Omental fat pad (tissue), 4 donors: ENCODE data around the gene SHB. TPM values are rescaled to one million over a fixed set of nuclear protein-coding genes. Genes with fewer than 3 reads are reported as not detected.

ENCODE experiments used
- ATAC-seq: fragments of 150-250 bp; one replicate; pipeline ENCODE4 v1.9.1; 2016; ENCODE audit warnings: mild to moderate bottlenecking, moderate library complexity; ENCODE audit not compliant: low FRiP score
- DNase-seq: peaks from one replicate; pipeline ENCODE4 v3.0.0-alpha.2; 2019; ENCODE audit warnings: low spot score
- total RNA-seq, 4 donors: library from RNA; depleted of rRNA; stranded (reverse); fragments of >200 nt; gene quantifications; one replicate each; pipeline ENCODE4 v1.1.0, GENCODE V29; 2016
- TF ChIP-seq, protein P1 (sequence below), 3 donors: fragments of 450-650 bp; IDR thresholded peaks; one replicate each; pipeline ENCODE4 v1.5.1; 2016 to 2017; ENCODE audit warnings: antibody characterized with exemption in 3 of 3, mild to moderate bottlenecking in 3 of 3, moderate library complexity in 2 of 3

The SHB gene
- total RNA-seq, 4 donors from 2014 or later, result 10.4 to 61.6 (median 20.7) TPM

- DNase-seq (no peak), ATAC-seq (no peak)
- TF ChIP-seq, protein P1, sequence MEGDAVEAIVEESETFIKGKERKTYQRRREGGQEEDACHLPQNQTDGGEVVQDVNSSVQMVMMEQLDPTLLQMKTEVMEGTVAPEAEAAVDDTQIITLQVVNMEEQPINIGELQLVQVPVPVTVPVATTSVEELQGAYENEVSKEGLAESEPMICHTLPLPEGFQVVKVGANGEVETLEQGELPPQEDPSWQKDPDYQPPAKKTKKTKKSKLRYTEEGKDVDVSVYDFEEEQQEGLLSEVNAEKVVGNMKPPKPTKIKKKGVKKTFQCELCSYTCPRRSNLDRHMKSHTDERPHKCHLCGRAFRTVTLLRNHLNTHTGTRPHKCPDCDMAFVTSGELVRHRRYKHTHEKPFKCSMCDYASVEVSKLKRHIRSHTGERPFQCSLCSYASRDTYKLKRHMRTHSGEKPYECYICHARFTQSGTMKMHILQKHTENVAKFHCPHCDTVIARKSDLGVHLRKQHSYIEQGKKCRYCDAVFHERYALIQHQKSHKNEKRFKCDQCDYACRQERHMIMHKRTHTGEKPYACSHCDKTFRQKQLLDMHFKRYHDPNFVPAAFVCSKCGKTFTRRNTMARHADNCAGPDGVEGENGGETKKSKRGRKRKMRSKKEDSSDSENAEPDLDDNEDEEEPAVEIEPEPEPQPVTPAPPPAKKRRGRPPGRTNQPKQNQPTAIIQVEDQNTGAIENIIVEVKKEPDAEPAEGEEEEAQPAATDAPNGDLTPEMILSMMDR (IDR thresholded peaks at IDR 0.05), result no peak
These were observed 145.1 kb downstream of the SHB start for GRCh38 chr9:37923796-37924427.

- TF ChIP-seq, protein P1 (IDR thresholded peaks at IDR 0.05), result no peak
- DNase-seq (no peak), ATAC-seq (no peak)
These were observed 145.8 kb downstream of the SHB start for GRCh38 chr9:37923118-37923795.

DNA sequence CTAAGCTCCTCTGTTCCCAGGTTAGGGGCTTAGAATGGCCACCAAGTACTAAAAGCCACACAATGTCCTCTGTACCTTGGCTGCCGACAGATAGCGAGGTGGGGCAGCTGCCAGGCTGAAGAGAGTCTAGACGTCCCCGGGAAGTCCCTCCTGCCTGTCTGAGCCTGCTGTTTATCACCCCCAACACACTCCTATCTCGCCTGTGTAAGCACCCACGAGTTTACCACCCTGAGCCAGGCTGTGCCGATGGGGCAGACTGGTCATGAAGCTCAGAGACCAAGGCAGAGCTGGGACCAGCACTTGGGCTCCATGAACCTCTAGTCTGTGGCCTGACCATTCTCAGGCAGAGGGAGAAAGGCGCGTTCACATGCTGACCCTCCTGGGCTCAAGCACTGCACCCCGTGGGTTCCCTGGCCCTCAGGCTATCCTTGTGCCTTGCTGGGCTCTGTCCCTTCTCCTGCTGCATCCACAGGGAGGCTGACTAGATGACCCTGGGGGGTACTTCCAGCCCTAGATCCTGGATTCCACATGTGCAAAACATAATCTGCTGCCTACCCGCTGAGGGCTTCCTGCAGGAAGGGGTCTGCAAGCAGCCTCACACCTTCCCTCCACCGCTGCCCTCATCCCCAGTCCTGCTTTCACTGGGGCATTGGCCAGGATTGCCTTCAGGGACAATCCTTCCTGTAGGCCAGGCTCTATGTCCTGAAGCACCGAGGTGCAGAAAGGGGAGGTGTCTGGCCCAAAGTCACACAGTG, 146.5 kb downstream of the SHB start:
- DNase-seq (no peak), ATAC-seq (peak; percentile 20)
- TF ChIP-seq, protein P1 (IDR thresholded peaks at IDR 0.05), result no peak

DNA sequence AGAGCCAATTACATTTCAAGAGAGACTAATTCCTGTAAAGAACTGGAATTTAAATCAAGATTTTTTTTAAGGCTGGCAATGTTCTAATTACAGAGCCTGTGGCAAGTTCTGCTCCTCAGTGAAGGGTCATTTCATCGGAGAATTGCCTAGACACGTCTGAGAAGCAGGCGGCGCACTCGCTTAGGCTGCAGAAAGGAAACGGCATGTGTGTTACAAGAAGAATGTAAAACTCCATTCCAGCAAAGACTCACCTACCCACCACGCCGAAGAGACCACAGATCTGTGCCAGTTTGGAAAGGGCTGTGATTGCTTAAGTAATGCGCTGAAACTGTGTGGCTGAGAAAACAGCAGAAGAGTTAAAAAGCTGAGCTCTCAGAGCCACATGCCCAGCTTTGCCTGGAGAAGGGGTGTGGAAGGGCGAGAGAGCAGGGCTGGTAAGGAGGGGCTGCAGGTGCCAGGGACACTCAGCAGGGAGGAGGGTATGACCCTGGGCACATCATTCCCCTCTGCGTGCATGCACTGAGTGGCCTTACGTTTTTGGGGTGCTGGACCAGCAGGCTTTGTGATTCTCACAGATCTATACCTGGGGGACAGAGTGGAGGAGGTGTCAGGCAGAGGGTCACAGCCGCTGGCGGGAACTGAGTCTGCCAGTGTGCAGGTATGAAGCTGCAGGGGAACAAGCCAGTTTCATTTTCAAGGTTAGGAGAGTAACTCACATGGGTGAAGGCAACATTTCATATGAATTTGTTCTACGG, 147.3 kb downstream of the SHB start:
- peak; percentile 22 for DNase-seq
- TF ChIP-seq, protein P1 (IDR thresholded peaks at IDR 0.05), result no peak
- ATAC-seq, result peak; percentile 57

DNA sequence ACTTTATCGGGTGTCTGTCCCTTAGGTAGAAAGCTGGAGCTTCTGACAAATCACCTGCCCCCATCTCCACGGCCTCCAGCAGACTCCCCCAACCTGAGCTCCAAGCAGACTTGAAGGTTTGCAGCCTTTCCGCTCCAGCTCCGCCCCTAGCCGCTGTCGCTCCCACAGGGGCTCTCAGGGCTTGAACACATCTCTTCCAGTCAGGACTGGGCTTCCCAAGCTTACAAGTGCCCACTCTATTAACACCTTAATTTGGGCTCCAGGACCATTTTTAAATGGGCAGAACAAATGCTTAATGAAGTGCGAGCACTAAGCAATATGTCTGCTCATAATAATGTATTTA, 147.9 kb downstream of the SHB start:
- ATAC-seq (no peak), DNase-seq (no peak)
- TF ChIP-seq, protein P1 (IDR thresholded peaks at IDR 0.05), result no peak

- DNase-seq (peak; percentile 8), ATAC-seq (no peak)
- TF ChIP-seq, protein P1 (IDR thresholded peaks at IDR 0.05), result no peak
These were observed 148.4 kb downstream of the SHB start for GRCh38 chr9:37920471-37921167.
